Neuronal stem cell (in vitro differentiated cells): ENCODE results near the gene ABLIM2.

Experiments used
- DNase-seq: peaks from one replicate; pipeline ENCODE4 v3.0.0-alpha.2; 2013; ENCODE audit warnings: low spot score
- H2AFZ ChIP-seq: one replicate; pipeline ENCODE4 v1.6.1; 2013; ENCODE audit warnings: mild to moderate bottlenecking, low read length, inconsistent platforms
- H2AK5ac ChIP-seq: 2 replicates; pipeline ENCODE4 v1.6.1; 2013; ENCODE audit warnings: low read depth, mild to moderate bottlenecking, inconsistent platforms, low read length, moderate library complexity, mixed read lengths
- H2BK120ac ChIP-seq: 2 replicates; pipeline ENCODE4 v1.6.1; 2013; ENCODE audit warnings: low read depth, mild to moderate bottlenecking, inconsistent platforms, low read length, moderate library complexity, mixed read lengths
- H2BK12ac ChIP-seq: one replicate; pipeline ENCODE4 v1.6.1; 2013; ENCODE audit warnings: low read length, inconsistent platforms
- H2BK15ac ChIP-seq: 2 replicates; pipeline ENCODE4 v1.6.1; 2013; ENCODE audit warnings: mild to moderate bottlenecking, low read length, inconsistent platforms, mixed read lengths
- H2BK5ac ChIP-seq: one replicate; pipeline ENCODE4 v1.6.1; 2013; ENCODE audit warnings: inconsistent platforms, mild to moderate bottlenecking, low read length, moderate library complexity
- H3K14ac ChIP-seq: one replicate; pipeline ENCODE4 v1.6.1; 2013; ENCODE audit warnings: low read length, inconsistent platforms
- H3K18ac ChIP-seq: 2 replicates; pipeline ENCODE4 v1.6.1; 2013; ENCODE audit warnings: low read length, inconsistent platforms
- H3K23ac ChIP-seq: 2 replicates; pipeline ENCODE4 v1.6.1; 2013; ENCODE audit warnings: low read depth, mild to moderate bottlenecking, mixed read lengths, low read length, inconsistent platforms; ENCODE audit not compliant: poor library complexity
- H3K27ac ChIP-seq: replicated peaks from 3 replicates; pipeline ENCODE4 v1.5.1; 2013; ENCODE audit warnings: low read length, inconsistent platforms
- H3K27me3 ChIP-seq, 3 experiments: 2 replicates each; pipeline ENCODE4 v1.6.1; 2013; ENCODE audit warnings: low read length in 3 of 3, mild to moderate bottlenecking in 2 of 3, inconsistent platforms in 1 of 3, low read depth in 1 of 3, mixed read lengths in 1 of 3, moderate library complexity in 1 of 3; ENCODE audit not compliant: control insufficient read depth in 3 of 3, insufficient read depth in 3 of 3
- H3K36me3 ChIP-seq, 2 donors: replicated peaks in 1 of 2; 2 replicates each; pipeline ENCODE4 v1.6.1; 2013; ENCODE audit warnings: low read length in 2 of 2; ENCODE audit not compliant: control insufficient read depth in 2 of 2, insufficient read depth in 2 of 2
- H3K4ac ChIP-seq: 2 replicates; pipeline ENCODE4 v1.6.1; 2013; ENCODE audit warnings: inconsistent platforms, mild to moderate bottlenecking, low read length, moderate library complexity
- H3K4me1 ChIP-seq, 2 donors: 1 replicate in 1 of 2; 2 replicates in 1 of 2; pipeline ENCODE4 v1.6.1; 2013; ENCODE audit warnings: low read length in 2 of 2, low read depth in 1 of 2; ENCODE audit not compliant: control insufficient read depth in 2 of 2, insufficient read depth in 1 of 2
- H3K4me2 ChIP-seq: one replicate; pipeline ENCODE4 v1.6.1; 2013; ENCODE audit warnings: mild to moderate bottlenecking, low read length, inconsistent platforms; ENCODE audit not compliant: insufficient read depth, poor library complexity, severe bottlenecking
- H3K4me3 ChIP-seq, 2 donors: 2 replicates each; pipeline ENCODE4 v1.5.1; 2013; ENCODE audit warnings: low read length in 2 of 2, mild to moderate bottlenecking in 2 of 2, inconsistent platforms in 1 of 2, moderate library complexity in 1 of 2
- H3K79me1 ChIP-seq: one replicate; pipeline ENCODE4 v1.6.1; 2013; ENCODE audit warnings: low read depth, mild to moderate bottlenecking, inconsistent platforms, low read length, moderate library complexity
- H3K9ac ChIP-seq: one replicate; pipeline ENCODE4 v1.6.1; 2013; ENCODE audit warnings: mild to moderate bottlenecking, low read depth, low read length, inconsistent platforms; ENCODE audit not compliant: poor library complexity
- H3K9me3 ChIP-seq, 2 donors: replicated peaks in 1 of 2; 2 replicates each; pipeline versions ENCODE3 to v1.6.1; 2013; ENCODE audit warnings: low read length in 2 of 2, mild to moderate bottlenecking in 2 of 2, inconsistent platforms in 1 of 2, low read depth in 1 of 2, mixed read lengths in 1 of 2, moderate library complexity in 1 of 2; ENCODE audit not compliant: control insufficient read depth in 2 of 2, insufficient read depth in 1 of 2
- H4K8ac ChIP-seq: one replicate; pipeline ENCODE4 v1.6.1; 2013; ENCODE audit warnings: low read depth, mild to moderate bottlenecking, inconsistent platforms, low read length, moderate library complexity
- H4K91ac ChIP-seq: one replicate; pipeline ENCODE4 v1.6.1; 2013; ENCODE audit warnings: low read length, low read depth, mild to moderate bottlenecking, inconsistent platforms; ENCODE audit not compliant: poor library complexity
- WGBS, 2 donors: extraction: QIAGEN DNeasy Blood & Tissue Kit; methylation state at CpG; one replicate each; pipeline ENCODE4 v1.1.7; 2013; ENCODE audit warnings: missing lambda C conversion rate in 2 of 2, mixed read lengths in 1 of 2; ENCODE audit not compliant: insufficient read length in 2 of 2, insufficient replicate concordance in 1 of 2; ENCODE audit errors: extremely low coverage in 2 of 2; 5-methylcytosine and 5-hydroxymethylcytosine counted together

ABLIM2 gene

GRCh38 chr4:8184061-8184460, 25.4 kb upstream of the ABLIM2 start:
- Histone ChIP-seq H3K18ac (no peak overlapping the region), H2BK12ac (no peak overlapping the region), H2AK5ac (no peak overlapping the region), H3K4me1 (peaks cover 0 to 1% of the 10 kb centered on the region in 2 donors), H3K79me1 (peaks cover 4% of the 10 kb centered on the region), H3K9me3 (no peaks in the 10 kb centered on the region), H3K27me3 (peaks cover 0 to 8% (median 0%) of the 10 kb centered on the region in 3 experiments), H3K27ac (no peak overlapping the region), H3K4me3 (no peak overlapping the region), H3K23ac (no peak overlapping the region), H4K8ac (no peak overlapping the region), H2BK120ac (no peak overlapping the region), H3K9ac (no peak overlapping the region), H3K14ac (no peak overlapping the region), H3K36me3 (no peaks in the 10 kb centered on the region), H2AFZ (no peak overlapping the region), H3K4ac (no peak overlapping the region), H4K91ac (no peak overlapping the region), H2BK5ac (no peak overlapping the region), H2BK15ac (no peak overlapping the region), H3K4me2 (no peak overlapping the region)
- no CpG with 5 or more reads among the region's 4 CpGs for WGBS, 2 donors
- no peak for DNase-seq

GRCh38 chr4:8182858-8183725, 24.5 kb upstream of the ABLIM2 start:
- Histone ChIP-seq H2BK12ac (peak overlapping the region; percentile 82), H3K9ac (peak overlapping the region; percentile 56), H2BK120ac (no peak overlapping the region), H2AFZ (no peak overlapping the region), H3K36me3 (no peaks in the 10 kb centered on the region), H4K8ac (no peak overlapping the region), H2AK5ac (peak overlapping the region; percentile 79), H3K18ac (peak overlapping the region; percentile 52), H3K79me1 (no peaks in the 10 kb centered on the region), H4K91ac (no peak overlapping the region), H3K27me3 (peaks cover 0 to 8% (median 0%) of the 10 kb centered on the region in 3 experiments), H3K14ac (peak overlapping the region; percentile 96), H3K23ac (peak overlapping the region; percentile 50), H3K27ac (no peak overlapping the region), H3K4ac (no peak overlapping the region), H2BK5ac (peak overlapping the region; percentile 79), H3K4me1 (peaks cover 0 to 4% of the 10 kb centered on the region in 2 donors), H3K4me2 (no peak overlapping the region), H3K4me3 (no peak overlapping the region), H2BK15ac (no peak overlapping the region), H3K9me3 (no peaks in the 10 kb centered on the region)
- DNase-seq = no peak
- no CpG with 5 or more reads among the region's 25 CpGs for WGBS, 2 donors

DNA sequence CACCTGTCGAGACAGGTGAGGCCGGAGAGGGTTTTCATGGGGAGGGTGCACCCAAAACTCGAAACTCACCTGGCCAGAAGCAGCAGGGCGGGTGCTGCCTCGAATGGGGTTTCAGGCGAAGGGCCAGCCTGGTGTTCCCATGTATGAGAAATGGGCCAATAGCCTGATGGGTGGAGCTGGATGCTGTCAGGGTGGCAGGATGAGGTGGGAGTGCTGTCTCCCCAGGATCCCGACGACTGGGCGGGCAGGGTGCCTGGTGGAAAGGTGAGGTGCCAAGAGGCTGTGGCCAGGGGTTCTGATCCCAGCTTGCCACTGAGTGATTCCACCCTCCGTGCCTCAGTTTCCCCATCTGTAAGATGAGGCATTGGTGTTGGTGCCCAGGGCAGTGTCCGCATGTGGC, 23.7 kb upstream of the ABLIM2 start:
- Histone ChIP-seq H3K9me3 (no peaks in the 10 kb centered on the region), H2BK5ac (peak overlapping the region; percentile 78), H3K9ac (peak overlapping the region; percentile 56), H3K4ac (no peak overlapping the region), H2AK5ac (peak overlapping the region; percentile 79), H3K4me3 (no peak overlapping the region), H3K79me1 (no peaks in the 10 kb centered on the region), H3K27ac (no peak overlapping the region), H3K4me1 (peaks cover 0 to 4% of the 10 kb centered on the region in 2 donors), H3K23ac (peak overlapping the region; percentile 50), H3K18ac (peak overlapping the region; percentile 32), H2BK120ac (no peak overlapping the region), H4K91ac (no peak overlapping the region), H3K27me3 (peaks cover 0 to 8% (median 0%) of the 10 kb centered on the region in 3 experiments), H2BK12ac (peak overlapping the region; percentile 82), H3K14ac (peak overlapping the region; percentile 31), H2AFZ (no peak overlapping the region), H4K8ac (no peak overlapping the region), H3K36me3 (no peaks in the 10 kb centered on the region), H2BK15ac (peak overlapping the region; percentile 81), H3K4me2 (no peak overlapping the region)
- WGBS, 2 donors = no CpG with 5 or more reads among the region's 11 CpGs
- DNase-seq = no peak

GRCh38 chr4:8181844-8182243, 23.2 kb upstream of the ABLIM2 start:
- H3K36me3 ChIP-seq = no peaks in the 10 kb centered on the region
- H3K14ac ChIP-seq = peak overlapping the region; percentile 31
- peak overlapping the region; percentile 18 for H3K23ac ChIP-seq
- H3K9ac ChIP-seq = peak overlapping the region; percentile 50
- H4K8ac ChIP-seq = peak overlapping the region; percentile 59
- no peak overlapping the region for H3K4me3 ChIP-seq
- H4K91ac ChIP-seq = no peak overlapping the region
- H3K18ac ChIP-seq = peak overlapping the region; percentile 78
- peak overlapping the region; percentile 81 for H2BK15ac ChIP-seq
- H2AK5ac ChIP-seq = peak overlapping the region; percentile 79
- no CpG with 5 or more reads among the region's 7 CpGs for WGBS, 2 donors
- H3K79me1 ChIP-seq = no peaks in the 10 kb centered on the region
- no peak overlapping the region for H3K4me2 ChIP-seq
- peaks cover 0 to 5% of the 10 kb centered on the region in 2 donors for H3K4me1 ChIP-seq
- H3K9me3 ChIP-seq = no peaks in the 10 kb centered on the region
- H2AFZ ChIP-seq = no peak overlapping the region
- H3K4ac ChIP-seq = no peak overlapping the region
- peak overlapping the region; percentile 78 for H2BK5ac ChIP-seq
- DNase-seq = no peak
- no peak overlapping the region for H2BK120ac ChIP-seq
- H3K27ac ChIP-seq = no peak overlapping the region
- no peak overlapping the region for H2BK12ac ChIP-seq
- peaks cover 0 to 8% (median 0%) of the 10 kb centered on the region in 3 experiments for H3K27me3 ChIP-seq
